Stimulated activated CD8-positive, alpha-beta memory T cell treated with anti-CD3 and anti-CD28 coated beads, Interleukin-4, amount 100 ng/mL, for 24 hours (primary cell): ENCODE data around the gene TEX13D.

Experiments
- DNase-seq: peaks from one replicate; pipeline ENCODE4 v3.0.0-alpha.2; 2020; ENCODE audit warnings: low read depth

TEX13D gene

GRCh38 chrX:124348182-124348581 is 15.7 kb downstream of the TEX13D start:
- no peak for DNase-seq

DNA sequence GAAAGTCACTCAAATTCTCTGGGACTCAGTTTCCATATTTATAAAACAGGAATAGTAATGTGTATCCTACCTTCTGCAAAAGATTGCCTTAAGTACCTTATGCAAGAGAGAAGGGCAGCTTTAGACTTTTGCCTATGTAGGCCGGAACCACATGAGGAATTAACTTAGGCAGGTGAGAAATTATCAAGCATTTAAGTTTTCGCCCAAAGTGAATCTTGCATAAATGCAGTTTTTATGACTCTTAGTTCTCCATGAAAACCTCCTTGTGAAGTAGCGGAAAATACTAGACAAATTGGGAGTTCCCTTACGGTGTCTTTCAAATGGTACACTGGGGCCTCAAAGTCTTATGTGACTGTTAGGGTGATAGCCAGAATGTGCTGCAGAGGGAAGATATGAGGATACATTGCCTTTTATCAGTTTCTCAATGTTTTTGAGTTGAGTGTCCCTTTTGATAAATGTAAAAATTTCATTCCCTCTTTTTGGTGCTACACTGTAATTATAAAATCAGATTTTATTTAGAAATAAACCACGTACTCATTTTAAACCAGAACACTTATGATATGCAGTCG is 16.5 kb downstream of the TEX13D start:
- no peak for DNase-seq

- no peak for DNase-seq
These were observed 22.2 kb downstream of the TEX13D start for GRCh38 chrX:124354648-124355047.

- no peak for DNase-seq
These were observed 26.4 kb downstream of the TEX13D start for GRCh38 chrX:124358800-124359383.

DNA sequence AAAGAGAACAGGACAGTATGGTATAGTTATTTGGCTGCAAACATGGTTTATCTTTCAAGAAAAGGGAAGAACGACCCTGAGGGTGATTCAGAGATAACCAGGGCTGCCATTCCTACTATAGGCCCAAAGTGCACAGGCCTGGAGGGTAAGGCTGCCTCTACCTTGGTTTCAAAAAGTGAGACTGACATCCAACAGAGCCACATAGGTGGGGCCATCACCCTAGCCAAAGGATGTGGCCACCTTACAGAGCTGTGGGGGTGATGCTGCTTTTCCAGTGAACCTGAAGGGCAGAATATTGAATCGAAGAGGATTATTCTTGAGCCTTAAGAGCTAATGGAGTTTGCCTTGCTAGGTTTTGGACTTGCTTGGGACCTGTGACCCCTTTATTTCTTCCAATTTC is 29.6 kb downstream of the TEX13D start:
- DNase-seq: no peak

GRCh38 chrX:124362761-124363160 is 30.3 kb downstream of the TEX13D start:
- no peak for DNase-seq

DNA sequence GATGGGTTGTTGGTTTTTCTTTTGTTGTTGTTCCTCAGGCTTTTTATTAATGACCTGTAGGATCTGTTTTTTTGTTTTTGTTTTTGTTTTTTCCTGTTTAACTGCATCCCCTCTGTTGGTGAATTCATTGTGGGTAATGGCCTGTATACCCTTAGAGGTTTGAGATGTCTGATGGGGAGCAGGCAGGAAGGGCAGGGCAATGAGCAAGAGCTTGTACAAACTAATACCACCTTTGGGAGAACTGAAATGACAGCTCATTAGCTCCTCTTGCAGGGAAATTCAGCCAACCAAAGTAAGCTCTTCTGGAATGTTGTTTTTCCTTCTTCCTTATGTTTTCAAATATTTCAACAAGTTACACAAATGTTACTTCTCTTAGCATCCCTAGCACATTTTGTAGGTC is 37.3 kb downstream of the TEX13D start:
- DNase-seq: no peak

- no peak for DNase-seq
These were observed 40.9 kb downstream of the TEX13D start for GRCh38 chrX:124373348-124373747.

DNA sequence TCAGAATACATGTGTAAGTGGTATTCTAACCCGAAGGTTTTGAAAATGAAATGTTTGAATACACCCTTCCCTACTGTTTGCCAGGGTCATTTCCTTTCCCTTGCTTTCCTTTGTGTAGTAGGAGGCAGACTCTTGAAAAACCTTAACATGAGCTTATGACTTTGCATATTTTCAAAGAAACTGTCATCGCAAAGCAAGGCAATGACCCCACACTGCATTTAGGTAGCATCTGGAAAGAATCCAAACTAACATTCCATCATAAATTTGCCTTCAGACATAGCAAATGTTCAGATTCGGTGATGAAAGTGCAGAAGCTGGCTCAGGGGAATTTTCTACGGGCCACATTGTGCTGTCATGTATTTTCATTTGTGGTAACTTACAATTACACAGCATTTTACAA is 46.2 kb downstream of the TEX13D start:
- no peak for DNase-seq

- no peak for DNase-seq
These were observed 50.9 kb downstream of the TEX13D start for GRCh38 chrX:124383354-124383753.

DNA sequence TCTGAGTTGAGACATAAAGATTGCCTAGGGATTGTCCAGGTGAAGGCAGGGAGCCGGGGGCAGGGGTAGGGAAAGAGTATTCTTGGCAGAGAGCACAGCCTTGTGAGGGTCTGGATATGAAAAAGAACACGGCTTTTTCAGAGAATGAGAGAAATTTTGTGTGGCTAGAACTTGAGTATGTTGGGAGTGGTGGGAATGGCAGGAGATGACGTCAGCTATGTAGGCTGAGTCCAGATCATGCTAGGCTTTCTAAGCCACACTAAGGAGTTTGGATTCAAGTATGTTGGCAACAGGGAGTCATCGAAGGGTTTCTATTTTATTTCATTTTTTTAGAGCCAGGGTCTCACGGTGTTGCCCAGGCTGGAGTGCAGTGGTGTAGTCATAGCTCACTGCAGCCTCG is 53.9 kb downstream of the TEX13D start:
- DNase-seq: no peak
